GM12801 (cell line): ENCODE measurements around the gene ARHGAP21.

Experiments used
- TF ChIP-seq, protein P1 (sequence below): IDR thresholded peaks from one replicate; pipeline ENCODE4 v1.5.1; 2011; ENCODE audit warnings: control low read depth; ENCODE audit not compliant: insufficient read length; ENCODE audit errors: extremely low read depth

ARHGAP21 gene

DNA sequence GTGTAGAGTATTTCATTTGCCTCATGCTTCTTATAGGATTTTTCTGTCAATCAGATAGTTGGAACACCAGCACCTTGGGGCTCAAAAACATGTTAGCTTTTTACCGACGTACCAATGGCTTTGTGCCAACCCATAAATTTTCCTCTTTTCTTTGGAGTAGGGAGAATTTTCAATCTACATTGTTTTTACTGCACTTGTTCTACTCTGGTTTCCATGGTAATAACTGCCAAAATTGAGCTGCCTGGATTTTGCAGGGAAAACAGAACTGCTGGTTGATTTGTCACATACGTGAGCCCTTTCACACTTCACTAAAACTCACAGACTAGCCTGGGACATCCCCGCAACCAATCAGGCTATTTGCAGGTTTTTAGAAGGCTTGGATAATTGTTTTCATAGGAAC lies 189.7 kb downstream of the ARHGAP21 start:
- TF ChIP-seq, protein P1, sequence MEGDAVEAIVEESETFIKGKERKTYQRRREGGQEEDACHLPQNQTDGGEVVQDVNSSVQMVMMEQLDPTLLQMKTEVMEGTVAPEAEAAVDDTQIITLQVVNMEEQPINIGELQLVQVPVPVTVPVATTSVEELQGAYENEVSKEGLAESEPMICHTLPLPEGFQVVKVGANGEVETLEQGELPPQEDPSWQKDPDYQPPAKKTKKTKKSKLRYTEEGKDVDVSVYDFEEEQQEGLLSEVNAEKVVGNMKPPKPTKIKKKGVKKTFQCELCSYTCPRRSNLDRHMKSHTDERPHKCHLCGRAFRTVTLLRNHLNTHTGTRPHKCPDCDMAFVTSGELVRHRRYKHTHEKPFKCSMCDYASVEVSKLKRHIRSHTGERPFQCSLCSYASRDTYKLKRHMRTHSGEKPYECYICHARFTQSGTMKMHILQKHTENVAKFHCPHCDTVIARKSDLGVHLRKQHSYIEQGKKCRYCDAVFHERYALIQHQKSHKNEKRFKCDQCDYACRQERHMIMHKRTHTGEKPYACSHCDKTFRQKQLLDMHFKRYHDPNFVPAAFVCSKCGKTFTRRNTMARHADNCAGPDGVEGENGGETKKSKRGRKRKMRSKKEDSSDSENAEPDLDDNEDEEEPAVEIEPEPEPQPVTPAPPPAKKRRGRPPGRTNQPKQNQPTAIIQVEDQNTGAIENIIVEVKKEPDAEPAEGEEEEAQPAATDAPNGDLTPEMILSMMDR = no peak
